Ammon's horn (tissue), 1 donor: Measurements from ENCODE around the gene USP31.

ENCODE experiments used
- DNase-seq: peaks from one replicate; pipeline ENCODE4 v3.0.0-alpha.2; 2016; ENCODE audit warnings: low spot score

Gene USP31

GRCh38 chr16:23015580-23015979 lies 133.7 kb downstream of the USP31 start:
- DNase-seq = no peak

- DNase-seq = no peak
Observed at GRCh38 chr16:23014592-23014991, 134.7 kb downstream of the USP31 start.
